HG03039 (cell line): ENCODE results near the gene MAD1L1.
"Not testable (repeated sequence)": the region's sequence is repeated elsewhere in the genome, so short reads cannot be mapped to it uniquely, and the experiment has no call there.

ENCODE experiments used
- ATAC-seq: cut with Tn5 transposase; IDR thresholded peaks from one replicate; pipeline ENCODE4 v1.9.1; 2021; ENCODE audit warnings: mild to moderate bottlenecking, moderate library complexity; ENCODE audit not compliant: unreplicated experiment

MAD1L1 gene

DNA sequence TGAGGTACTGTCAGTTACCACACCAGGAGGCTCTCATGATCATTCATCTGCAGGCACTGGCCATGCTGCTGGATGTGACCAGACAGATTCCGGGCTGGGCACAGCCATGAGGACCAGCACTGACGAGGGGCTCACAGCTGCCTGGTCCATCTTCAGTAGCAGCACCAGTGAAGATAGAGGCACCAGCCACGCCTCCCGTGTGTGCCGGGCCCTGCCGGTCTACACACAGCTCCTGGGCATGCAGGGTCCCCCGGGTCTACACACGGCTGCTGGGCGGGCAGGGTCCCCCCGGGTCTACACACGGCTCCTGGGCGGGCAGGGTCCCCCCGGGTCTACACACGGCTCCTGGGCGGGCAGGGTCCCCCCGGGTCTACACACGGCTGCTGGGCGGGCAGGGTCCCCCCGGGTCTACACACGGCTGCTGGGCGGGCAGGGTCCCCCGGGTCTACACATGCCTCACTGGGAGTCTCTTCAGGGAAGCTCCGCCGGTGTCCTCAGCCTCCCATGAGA, 236.8 kb downstream of the MAD1L1 start:
- not testable (repeated sequence) for ATAC-seq

DNA sequence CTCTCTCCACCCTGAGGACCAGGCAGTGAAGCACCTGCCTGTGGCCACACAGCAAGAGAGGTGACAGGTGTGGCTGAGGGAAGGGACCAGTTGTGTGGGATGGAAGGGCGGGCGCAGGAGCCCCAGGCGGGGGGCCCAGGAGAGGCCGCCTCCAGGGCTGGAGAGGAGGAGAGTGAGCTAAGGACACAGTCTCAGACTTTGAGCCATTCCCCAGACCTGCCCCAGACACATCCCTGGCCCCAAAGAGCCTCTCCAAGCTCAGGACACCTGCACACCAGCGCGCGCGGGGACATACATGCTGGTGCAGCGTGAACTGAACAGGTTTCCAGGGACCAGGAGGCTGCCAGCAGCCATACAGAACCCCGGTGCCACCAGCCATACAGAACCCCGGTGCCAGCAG, 237.3 kb downstream of the MAD1L1 start:
- no peak for ATAC-seq

DNA sequence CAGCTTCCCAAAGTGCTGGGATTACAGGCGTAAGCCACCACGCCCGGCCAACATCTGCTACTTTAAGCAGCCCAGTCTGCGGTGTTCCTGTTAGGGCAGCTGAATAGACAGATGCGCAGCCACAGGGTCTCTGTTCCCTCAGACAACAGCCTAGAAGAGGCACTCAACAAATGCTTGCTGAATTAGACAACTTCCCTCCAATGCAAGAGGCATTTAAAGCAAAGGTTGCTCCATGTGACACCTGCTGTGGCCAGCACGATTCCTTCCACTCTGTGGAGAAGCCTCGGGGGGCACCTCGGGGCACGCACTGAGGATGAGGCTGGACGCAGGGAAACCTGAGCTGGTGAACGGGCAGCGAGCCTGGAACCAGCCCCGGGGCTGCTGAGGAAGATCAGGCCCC, 237.8 kb downstream of the MAD1L1 start:
- ATAC-seq, result no peak

DNA sequence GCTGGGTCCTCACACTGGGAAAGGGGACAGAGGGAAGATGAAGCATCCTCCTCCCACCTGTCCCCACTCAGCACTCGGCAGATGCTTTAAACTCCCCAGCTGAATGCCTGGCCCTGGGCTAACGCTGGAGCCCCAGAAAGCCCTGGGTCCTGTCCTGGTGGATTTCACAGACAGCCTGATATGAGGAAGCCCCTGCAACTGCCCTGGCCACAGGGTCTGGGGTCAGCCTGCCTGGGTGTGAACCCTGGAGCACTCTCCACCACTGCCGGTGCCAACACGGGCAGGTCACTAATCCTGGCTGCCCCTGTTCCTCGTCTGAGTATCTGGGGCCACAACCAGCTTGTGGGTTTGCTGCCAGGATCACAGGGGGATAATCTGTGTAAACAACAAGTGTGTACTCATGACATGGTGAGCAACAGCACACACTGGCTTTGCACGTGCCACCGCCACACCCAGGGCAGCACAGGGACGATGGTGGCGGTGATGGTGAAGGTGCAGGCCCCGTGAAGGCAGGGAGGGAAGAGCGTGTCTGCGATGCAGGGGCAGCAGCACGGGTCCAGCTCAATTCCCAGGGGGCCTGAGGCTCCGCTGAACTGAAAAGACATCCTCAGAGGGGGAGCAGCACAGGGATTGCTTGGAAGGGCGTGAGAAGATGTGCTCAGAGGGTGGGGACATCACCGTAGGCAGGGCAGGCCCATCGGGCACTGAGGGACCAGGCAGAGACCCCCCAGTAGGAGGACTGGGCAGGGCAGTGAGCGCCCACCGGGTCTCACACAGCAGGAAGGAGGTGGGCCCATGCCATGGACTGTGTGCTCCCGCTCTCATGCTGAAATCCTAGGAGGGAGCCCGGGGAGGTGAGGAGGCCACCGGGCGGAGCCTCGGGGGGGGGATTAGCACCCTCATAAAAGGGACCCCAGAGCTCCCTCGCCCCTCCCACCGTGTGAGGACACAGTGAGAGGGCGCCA, 238.7 kb downstream of the MAD1L1 start:
- ATAC-seq, result no peak

DNA sequence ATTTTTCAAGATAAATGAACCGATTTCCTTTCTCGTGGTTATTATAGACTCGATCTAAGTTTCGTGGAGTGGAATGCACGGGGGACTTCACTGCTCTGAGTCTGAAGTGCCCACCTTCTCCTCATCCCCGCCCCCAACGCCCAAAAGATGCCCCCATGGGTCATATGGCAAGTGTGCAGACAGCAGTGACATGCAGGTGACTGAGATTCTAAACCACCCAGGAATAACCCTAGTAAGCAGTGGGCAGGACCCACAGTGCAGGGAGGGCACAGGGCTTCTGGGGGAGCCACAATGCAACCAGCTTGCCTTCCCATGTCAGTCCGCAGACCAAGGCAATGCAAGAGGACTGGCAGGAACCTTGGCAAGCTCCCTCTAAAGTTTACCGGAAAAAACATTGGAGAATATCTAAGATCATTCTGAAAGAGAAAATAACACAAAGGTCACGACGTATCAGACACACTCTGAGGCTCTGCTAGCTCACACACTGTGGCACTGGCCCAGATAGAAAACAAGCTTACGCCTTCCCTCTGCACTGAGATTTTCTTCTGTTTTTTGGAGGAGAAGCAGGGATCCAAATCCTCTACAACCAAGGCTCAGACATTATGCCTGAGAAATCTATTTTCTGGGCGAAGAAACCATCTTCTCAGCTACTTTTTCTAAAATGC, 239.6 kb downstream of the MAD1L1 start:
- ATAC-seq, result no peak

DNA sequence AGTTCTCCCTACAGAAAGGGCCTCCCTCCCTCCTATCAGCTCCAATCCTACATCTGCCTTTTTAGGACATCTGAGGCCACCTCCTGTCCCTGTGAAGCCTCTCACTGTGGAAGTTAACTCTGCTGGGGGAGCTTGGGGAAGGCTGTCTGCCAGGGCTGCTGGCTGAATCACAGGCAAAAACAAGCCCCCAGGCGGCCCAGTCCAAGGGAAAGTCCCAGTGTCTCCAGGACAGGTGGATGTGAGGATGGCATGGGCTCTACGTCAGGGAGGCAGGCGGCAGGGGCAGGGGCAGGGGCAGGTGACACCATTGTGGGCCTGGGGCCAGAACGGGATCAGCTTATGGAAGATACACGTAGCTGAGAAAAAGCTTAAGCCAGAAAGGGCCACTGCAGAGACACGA, 240.2 kb downstream of the MAD1L1 start:
- ATAC-seq, result no peak

DNA sequence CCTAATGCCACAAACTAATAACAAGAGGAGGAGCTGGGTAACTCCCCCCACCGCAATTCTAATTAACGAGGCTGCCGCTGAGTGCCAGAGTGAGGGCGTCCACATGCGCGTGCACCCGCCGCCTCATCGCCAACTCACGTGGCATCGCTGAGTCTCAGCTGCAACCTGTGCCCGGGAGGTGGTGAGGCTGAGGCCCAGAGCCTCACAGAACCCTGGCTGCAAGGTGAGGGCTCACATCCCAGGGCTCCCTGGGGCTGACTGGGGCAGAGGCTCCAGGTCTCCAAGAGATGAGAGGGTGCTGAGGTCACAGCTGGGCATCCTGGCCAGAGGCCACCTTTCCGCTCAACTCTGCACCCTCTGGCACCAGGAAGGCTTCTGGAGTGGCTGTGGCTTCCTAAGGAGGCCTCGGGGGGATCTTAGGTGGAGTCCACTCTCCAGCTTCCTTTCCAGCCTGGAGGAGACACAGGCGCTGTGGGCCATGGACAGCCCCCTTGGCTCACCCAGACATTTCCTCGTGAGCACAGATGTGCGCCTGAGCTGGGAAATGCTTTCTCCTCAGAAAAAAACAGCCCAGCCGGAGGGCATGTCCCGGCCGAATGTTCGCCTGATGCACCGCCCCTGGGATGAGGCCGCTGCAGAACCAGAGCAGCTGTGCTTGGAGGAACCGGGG, 242.6 kb downstream of the MAD1L1 start:
- ATAC-seq, result no peak

DNA sequence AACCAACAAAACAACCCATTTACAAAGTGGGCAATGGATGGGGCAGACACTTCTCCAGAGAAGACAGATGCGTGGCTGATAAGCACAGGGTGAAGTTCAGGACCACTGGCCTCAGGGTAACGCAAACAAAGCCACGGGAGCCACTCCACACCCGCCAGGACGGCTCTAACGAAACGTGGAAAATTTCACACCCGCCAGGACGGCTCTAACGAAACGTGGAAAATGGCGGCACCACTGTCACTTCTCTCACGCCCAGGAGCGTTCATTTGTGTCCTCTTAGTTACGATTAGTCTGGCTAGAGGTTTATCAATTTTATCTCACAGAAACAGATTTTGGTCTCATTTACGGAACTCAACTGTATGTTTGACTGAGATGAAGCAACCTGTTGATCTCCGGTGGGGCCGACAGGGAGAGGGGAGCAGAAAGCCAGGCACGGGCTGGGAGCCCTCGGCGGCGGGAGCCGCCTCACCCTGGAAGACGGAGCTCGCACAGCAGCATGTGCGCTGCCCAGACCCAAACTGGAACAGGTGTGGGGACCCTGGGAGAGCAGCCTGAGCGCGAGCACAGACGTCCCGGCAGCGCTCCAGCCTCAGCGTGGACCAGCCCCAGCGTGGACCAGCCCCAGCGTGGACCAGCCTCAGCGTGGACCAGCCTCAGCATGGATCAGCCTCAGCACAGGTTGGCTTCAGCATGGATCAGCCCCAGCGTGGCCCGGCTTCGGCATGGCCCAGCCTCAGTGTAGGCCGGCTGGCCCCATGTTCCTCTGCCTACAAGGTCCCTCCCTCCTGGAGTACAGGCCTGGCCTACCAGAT, 243.5 kb downstream of the MAD1L1 start:
- ATAC-seq, result no peak

DNA sequence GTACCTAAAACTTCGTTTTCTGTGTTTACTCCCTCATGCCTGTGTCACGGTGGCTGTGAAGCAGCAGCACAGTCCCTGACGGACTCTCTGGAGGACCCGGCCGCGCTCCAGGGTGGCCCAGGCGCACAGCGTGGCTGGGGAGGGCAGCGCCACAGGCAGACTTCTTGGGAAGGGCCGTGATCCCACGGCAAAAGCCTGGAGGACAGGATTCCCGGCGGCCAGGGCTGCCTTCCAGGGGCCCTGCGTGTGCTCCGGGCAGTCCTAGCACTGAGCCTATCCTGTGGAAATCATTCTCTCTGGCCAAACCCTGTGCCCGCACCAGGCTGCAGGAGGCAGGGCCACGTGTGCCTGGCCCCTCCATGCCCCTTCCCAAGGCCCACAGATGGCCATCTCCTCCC, 244.2 kb downstream of the MAD1L1 start:
- ATAC-seq, result no peak

DNA sequence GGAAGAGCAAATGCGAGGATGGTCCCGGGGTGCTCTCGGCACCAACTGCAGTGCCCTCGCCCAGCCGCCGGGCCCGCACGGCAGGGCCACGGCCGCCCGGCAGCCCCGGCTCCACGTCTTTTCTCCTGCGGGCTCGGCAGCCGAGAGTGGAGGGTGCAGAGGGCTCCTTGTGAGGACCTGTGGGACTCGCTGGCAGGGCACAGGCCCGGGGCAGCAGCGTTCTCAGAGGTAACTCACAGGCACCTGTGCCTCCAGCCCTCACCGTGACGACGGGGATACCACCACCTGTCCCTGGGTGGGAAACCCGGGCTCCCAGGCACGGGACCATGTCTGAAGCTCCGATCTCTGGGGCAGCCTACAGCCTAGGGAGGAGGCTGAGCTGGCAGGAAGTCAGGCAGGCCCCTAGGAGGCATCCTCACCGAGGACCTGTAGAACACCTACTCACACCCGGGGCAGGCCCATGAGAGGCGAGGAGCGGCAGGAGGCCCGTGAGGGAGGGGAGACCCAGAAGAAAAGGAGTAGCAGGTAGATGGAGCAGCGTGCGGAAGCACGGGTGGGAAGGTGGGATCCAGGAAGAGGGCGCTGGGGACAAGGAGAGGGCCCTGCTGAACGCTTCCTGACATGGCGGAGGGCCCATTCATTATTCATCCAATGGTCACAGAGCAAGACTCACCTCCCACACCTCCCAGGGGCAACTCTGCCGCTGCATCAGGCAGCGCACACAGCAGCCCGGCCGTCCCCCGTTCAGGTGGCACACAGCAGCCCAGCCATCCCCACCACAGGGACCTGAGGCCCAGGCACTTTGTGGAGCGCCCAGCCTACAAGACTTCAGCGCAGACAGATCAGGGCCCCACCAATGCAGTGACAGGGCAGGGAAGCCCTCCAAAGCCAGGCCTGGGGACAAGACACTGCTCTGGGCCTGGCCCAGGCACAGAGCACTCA, 244.9 kb downstream of the MAD1L1 start:
- no peak for ATAC-seq

DNA sequence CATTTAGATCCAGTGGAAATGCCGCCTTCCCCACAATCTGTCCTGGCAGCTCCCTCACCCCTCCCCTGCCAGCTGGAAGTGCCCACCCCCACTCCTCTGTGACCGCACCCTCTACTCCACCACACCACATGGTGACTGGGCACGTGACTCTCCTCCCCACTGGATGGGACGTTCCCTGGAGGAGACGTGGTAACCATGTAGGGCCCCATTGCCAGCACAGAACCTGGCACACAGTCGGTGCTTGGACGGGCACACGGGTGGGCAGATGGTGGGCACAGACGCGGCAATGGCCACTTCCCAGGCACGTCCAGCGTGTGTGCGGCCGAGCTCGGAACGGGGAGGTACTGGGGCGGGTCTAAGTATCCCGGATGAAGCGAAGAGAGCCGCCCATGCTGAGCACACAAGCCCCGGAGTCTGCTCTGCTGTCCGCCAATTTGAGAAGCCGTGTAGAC, 245.6 kb downstream of the MAD1L1 start:
- no peak for ATAC-seq

DNA sequence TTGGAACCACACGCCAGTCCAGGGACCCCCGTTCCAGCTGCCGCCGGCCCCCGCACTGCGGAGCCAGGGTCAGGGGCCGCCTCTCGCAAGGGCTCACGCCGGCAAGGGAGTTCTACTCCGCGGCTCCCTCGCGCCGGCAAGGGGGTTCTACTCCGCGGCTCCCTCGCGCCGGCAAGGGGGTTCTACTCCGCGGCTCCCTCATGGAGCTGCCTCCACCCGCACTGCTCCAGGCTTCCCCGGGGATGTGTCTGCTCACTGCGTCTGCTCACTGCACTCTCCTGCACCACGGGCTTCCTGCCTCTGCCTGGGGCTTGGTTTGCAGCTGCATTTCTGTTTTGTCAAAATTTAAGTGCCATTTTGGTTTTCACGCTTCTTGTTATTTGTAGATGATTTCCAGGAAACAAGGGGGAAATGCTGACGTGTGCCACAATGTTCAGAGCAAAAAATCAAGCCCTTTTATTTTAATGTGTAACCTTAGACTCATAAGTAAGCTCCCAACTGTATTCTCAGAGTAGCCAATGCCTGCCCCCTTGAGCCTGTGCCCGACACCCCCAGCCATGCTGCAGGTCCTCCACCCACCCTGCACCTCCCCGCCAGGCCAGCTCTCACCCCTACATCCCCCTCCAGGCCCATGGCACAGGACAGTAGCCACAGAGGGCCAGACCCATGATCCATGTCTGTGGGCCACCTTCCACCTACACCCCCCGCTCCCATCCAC, 246.2 kb downstream of the MAD1L1 start:
- no peak for ATAC-seq

DNA sequence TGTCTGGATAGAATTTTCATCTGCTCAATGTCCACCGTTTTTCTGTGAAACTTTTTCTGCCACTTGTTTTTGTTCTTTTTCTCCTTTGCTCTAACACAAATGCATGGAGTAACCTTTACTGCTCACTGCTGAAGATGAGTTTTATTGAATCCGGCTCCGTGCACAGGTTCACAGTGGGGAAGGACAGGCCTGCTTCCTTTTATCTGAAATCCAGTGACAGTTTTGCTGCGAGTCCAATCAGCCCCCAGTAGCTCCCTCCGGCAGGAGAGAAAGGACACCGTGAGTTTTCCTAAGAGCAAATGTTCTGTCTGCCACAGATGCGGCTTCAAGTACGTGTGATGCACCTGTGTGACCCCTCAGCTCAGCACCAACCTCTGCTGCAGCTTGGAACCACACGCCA, 246.8 kb downstream of the MAD1L1 start:
- no peak for ATAC-seq

DNA sequence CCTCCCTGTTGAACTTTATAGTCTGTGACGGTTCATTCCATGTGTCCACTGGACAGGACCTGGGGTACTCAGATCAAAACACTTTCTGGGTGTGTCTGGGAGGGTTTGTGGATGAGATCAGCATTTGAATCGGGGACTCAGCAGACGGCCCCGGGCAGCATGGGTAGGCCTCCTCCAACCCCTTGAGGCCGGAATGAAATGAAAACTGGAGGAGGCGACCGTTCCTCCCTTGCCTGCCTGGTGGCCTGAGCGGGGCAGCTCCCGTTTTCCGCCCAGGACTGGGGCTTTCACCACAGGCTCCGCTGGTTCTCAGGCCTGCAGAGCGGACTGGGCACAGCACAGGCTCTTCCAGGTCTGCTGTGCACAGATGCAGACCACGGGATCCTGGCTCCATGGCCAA, 247.7 kb downstream of the MAD1L1 start:
- ATAC-seq, result no peak

DNA sequence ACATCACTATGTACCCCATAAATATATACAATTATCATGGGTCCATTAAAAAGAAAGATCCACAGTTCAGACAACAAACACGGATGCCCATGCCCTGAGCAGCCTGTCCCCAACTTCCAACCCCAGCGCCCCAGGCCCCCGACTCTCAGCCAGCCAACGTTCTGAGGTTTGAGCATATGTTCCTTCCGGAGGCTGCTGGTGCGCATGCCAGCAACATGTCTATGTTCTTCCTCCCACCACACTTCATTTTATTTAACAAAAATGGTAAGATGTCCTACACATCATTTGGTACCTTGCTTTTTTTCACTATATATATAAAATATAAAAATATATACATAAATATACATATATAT, 250.9 kb downstream of the MAD1L1 start:
- no peak for ATAC-seq

DNA sequence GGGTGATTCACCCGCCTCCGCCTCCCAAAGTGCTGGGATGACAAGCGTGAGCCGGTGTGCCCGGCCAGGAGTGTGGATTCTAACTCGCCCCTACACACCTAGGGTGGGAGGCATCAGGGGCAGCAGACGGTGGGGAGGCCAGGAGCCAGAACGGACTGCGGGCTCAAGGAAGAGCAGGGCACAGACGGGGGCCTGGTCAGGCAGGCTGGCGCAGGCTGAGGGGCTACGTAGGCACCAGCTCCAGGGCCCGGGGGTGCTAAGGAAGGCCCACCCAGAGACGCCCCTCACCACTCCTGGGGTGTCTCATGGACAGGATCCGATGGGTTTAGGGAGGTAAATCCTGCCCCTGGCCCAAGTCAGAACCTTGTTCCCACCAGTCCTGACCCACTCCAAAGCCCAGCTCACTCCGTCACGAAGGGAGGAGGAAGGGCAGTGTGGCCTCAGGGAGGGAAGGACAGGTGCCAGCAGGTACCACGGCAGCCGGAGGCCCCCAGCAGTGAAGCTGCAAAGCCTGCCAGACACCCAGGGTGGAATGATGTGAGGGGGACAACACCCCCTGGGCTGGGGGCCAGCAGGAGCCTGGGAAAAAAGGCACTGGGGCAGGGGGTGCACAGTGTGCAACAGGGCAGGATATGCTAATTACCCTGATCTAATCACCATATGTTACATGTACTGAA, 251.4 kb downstream of the MAD1L1 start:
- no peak for ATAC-seq

DNA sequence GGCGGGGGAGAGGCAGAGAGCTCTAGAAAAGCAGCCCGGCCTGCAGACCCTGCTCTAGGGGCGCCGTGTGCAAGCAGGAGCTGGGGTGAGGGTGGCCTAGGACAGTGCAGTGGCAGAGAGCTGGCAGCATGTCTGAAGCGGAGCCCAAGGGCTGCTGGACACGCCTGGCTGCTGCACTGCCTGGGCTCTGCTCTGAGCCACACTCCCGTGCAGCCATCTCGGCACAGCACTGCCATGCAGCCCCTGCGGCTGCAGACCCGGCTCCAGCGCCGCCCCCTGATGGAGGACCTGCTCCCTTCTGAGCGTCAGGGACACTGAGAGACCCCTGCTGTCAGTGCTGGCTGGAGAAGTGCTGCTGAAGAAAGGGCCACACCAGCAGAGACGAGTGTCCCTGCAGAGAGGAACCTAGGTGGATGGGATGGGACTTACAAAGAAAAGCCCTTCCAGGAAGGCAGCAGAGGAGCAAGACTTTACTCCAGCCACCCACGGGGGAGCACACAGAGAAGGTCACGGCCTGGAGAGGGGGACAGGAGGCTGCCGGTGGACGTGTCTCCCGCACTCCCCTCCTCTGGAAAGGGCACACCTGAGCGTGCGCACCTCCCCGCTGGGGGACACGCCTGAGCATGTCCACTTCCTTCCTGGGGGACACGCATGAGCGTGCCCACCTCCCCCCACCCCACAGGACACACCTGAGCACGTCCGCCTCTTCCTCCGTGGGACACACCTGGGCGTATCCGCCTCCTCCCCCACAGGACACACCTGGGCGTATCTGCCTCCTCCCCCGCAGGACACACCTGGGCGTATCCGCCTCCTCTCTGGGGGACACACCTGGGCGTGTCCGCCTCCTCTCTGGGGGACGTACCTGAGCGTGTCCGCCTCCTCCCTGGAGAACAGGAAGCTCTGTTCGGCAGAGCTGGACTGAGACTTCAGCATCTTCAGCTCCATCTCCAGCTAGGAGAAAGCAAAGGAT, 252.9 kb downstream of the MAD1L1 start:
- no peak for ATAC-seq
